HG03575 (cell line): Measurements from ENCODE around the gene ARVCF.
"Not testable (repeated sequence)": the region's sequence is repeated elsewhere in the genome, so short reads cannot be mapped to it uniquely, and the experiment has no call there.

Experiments
- ATAC-seq: cut with Tn5 transposase; IDR thresholded peaks from one replicate; pipeline ENCODE4 v1.9.1; 2021; ENCODE audit not compliant: unreplicated experiment, insufficient number of reproducible peaks, low FRiP score; ENCODE audit errors: extremely low read depth

The ARVCF gene

GRCh38 chr22:19957445-19957844 lies 59.2 kb downstream of the ARVCF start:
- ATAC-seq: no peak

- no peak for ATAC-seq
Observed at GRCh38 chr22:19955241-19956128, 61.1 kb downstream of the ARVCF start.

- no peak for ATAC-seq
Observed at GRCh38 chr22:19951346-19951745, 65.3 kb downstream of the ARVCF start.

GRCh38 chr22:19948057-19948760 lies 68.4 kb downstream of the ARVCF start:
- ATAC-seq: no peak

GRCh38 chr22:19943082-19944026 lies 73.3 kb downstream of the ARVCF start:
- no peak for ATAC-seq

- no peak for ATAC-seq
Observed at GRCh38 chr22:19942157-19943081, 74.2 kb downstream of the ARVCF start.

GRCh38 chr22:19941365-19942082 lies 75.1 kb downstream of the ARVCF start, which contains the start of the genes COMT and TXNRD2:
COMT (plus strand) TSS chr22:19941772; CDS start chr22:19962527, 20,755 bp downstream.
TXNRD2 (minus strand) TSS chr22:19941818; CDS start chr22:19941803, 15 bp downstream.
- no peak for ATAC-seq

- no peak for ATAC-seq
Observed at GRCh38 chr22:19940536-19941364, 75.9 kb downstream of the ARVCF start.

GRCh38 chr22:19937616-19938473 lies 78.8 kb downstream of the ARVCF start:
- ATAC-seq: no peak

GRCh38 chr22:19936513-19936912 lies 80.1 kb downstream of the ARVCF start:
- ATAC-seq: no peak

- not testable (repeated sequence) for ATAC-seq
Observed at GRCh38 chr22:19935123-19935718, 81.4 kb downstream of the ARVCF start.

GRCh38 chr22:19933341-19934241 lies 83.0 kb downstream of the ARVCF start:
- no peak for ATAC-seq

GRCh38 chr22:19932367-19933206 lies 84.0 kb downstream of the ARVCF start:
- no peak for ATAC-seq

GRCh38 chr22:19931514-19931913 lies 85.1 kb downstream of the ARVCF start:
- no peak for ATAC-seq
